GM18858 (cell line): ENCODE results near the gene TMEM131L.

Experiments
- ATAC-seq: cut with Tn5 transposase; IDR thresholded peaks from one replicate; pipeline ENCODE4 v1.9.1; 2021; ENCODE audit not compliant: unreplicated experiment

TMEM131L gene

DNA sequence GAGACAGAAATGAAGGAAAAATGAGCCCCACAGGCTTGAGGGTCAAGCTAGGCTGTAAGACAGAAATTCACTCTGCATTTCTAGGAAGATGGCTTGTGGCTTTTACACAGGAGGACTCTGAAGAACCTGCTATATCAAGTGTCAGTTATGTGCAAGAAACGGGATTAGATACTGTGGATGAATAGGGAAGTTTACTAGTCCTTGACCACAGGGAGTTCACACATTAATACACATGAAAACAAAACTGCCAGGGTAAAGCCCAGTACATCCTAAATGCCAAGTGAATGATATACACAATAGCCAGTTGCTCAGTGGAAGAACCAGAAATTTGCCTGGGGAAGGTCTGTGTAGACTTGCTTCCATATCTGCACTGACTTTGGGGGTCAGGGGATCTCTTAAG is 53.5 kb downstream of the TMEM131L start:
- ATAC-seq: no peak

DNA sequence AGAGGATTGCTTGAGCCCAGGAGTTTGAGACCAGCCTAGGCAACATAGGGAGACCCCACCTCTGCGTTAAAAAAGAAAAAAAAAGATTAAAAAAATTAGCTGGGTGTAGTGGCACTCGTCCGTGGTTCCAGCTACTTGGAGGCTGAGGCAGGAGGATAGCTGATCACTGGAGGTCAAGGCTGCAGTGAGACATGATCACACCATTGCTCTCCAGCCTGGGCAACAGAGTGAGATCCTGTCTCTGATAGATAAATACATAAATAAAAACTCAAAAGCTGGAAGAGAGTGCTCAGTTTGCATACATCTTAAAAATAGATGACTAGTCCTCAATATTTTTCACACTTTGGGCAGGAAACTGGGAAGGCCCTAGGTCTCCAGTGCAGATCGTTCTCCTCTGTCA is 54.1 kb downstream of the TMEM131L start:
- no peak for ATAC-seq

DNA sequence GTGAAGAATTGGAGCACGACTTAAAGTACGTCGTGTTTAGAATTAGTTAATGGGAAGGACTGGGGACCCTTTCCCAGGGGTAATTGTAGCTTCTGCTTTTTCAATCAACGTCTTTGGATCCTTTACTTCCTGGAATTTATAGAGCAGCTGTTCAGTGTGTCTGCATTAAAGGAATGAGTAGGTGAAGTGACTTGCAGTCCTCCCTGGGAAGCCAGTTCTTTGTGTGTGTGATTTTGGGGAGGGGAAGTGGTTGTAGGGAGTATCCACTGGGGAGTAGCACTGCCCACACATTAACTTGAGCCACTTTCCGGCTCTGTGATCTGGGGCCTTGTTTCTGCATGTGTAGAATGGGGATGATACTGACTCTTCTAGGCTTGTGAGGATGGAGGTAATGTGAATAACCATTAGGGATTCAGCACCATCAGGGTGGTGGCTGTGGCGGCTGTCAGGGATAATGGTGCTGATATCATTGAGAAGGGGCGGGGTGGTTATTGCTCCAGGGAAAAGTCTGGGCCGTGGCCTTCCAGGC is 54.7 kb downstream of the TMEM131L start:
- ATAC-seq: peak; percentile 18

DNA sequence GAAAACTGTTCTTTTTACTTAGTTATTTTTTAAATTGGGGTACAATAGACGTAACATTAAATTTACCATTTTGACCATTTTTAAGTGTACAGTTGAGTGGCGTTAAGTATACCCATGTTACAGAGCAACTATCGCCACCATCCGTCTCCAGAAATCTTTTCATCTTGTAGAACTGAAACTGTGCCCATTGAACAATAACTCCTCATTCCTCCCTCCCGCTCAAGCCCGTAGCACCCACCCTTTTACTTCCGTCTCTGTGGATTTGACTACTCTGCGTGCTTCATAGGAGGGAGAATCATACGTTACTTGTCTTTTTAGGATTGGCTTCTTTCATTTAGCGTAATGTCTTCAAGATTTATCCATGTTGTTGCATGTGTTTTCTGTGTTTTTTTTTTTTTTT is 55.3 kb downstream of the TMEM131L start:
- ATAC-seq: no peak

DNA sequence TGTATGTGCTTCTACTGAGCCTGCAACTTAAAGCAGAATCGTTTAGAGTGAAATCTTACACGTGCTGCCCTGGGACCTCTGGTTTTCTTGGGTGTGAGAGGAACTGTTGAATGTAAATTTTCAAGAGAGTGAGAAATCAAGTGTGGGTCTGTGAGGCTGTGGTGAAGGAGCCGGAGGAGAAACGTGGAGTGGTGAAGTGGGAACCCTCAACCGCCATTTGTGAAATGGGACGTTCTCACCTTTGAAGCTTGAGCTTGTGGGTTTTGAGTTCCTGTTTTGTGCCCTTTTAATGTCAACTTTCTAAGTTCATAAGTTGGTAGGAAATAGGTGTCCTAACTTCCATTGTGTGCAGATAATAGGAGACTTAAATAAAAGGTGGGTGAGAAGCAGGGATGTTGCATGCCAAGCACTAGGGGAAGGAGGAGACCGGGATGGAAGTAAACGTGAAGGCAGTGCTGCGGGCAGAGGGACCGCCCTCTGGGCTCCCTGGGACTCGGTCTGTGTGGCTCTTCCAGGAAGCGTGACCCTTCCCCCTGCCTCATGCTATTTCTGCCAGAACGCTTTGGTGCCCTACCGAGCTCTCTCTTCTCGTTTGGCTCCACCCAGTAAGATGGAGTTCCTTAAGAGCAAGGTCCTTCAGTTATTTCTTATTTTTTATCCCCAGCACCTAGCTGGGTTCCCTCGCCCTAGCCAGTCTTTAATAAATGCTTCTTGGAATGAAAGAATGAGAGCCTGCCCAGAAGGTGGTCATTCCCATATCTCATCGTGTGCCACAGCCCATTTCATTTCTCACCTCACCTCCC is 56.0 kb downstream of the TMEM131L start:
- no peak for ATAC-seq

DNA sequence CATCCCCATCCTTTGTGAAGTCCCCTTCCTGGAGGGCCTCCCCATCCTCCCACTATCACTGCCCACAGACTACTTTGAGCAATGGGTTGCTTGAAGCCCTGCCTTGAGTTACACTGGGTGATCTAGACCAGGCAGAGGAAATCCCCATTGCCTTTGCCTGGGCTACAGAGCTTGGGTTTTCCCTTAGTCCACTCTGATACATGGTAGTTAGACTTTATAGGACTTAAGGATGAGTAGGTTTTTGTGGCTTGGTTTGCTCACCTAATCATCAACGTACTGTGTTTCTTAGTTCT is 56.6 kb downstream of the TMEM131L start:
- ATAC-seq: peak; percentile 41

DNA sequence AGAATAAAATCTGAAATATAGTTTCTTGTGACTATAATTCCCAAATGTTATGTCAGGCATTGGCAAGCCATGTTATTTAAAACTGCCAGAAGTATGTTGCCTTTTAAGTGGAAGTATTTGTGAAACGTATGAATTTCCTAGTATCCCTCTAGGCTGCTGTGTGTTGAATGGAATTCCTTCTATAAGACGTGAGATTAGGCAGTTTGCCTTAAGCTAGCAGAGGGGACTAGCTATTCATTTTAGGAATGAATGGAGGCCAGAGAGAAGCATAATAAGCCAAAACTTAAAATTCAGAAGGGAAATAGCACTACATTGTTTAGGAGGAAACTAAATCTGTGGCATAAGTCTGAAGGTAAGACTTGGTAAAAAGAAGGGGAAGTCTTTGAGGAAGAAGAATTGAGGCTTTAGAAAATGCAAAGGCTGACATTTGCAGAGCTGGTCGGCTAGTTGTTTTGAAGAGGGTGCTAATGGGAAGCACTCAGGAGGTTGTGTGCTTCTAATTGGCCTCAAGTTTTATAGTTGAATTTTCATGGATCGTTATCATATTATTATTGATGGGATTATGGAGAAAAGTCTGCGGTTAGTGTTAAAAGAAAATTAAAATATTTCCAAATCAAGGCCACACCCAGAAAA is 57.1 kb downstream of the TMEM131L start:
- no peak for ATAC-seq

DNA sequence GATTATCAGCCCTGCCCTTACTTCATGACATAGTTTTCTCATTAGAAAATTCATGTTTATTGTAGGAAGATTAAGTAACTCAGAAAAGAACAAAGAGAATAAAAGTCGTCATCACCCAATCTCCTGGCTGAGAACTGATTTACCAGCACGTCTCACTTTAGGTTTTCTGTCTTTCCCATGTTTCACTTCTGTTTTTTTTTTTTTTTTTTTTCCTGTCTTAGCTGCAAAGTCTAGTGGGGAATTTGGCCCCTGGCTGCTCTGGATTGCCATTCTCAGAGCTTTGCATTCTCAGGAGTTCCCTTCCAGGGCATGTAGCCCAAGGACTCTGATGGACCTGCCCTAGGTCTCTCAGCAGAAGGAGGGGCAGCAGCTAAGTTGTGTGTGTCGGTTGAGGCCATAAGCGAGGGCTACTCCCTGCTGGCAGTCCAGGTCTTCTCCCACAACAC is 57.8 kb downstream of the TMEM131L start:
- ATAC-seq: no peak

DNA sequence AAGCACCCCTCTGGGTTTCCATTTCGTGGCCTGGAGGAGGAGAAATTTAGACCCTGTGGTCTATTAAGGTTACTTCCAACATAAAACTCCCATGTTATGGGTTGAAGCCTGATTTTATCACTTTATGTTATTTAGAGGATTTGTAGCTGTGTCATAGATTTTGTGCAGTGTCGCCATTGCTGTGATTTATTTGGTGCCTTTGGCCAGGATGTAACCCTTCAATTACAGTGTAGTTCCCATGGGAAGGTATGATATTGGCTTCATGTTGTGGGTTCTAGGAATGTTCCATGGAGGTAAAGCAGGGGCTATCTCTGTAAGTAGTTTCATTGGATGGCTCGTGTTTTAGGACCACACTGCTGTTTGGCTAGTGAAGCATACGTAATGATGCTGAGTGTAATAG is 58.5 kb downstream of the TMEM131L start:
- no peak for ATAC-seq

DNA sequence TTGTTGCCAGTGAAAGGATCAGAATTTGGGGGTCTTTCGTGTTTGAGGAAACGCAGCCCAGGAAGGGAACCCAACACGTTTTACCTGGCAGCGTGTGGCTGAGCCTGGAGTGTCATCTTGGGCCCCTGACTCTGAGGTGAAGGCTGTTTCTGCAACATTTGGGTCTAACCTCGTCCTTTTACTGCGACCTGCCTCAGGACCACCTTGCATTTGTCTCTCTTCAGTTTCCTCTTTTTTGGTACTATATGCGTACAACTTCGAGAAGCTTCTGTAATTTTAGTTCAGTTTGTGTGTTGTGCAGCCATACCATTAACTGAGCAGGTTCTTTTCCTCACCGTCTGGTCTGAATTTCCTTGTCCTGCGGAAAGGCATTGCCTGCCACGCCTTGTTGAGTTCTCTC is 61.5 kb downstream of the TMEM131L start:
- no peak for ATAC-seq

DNA sequence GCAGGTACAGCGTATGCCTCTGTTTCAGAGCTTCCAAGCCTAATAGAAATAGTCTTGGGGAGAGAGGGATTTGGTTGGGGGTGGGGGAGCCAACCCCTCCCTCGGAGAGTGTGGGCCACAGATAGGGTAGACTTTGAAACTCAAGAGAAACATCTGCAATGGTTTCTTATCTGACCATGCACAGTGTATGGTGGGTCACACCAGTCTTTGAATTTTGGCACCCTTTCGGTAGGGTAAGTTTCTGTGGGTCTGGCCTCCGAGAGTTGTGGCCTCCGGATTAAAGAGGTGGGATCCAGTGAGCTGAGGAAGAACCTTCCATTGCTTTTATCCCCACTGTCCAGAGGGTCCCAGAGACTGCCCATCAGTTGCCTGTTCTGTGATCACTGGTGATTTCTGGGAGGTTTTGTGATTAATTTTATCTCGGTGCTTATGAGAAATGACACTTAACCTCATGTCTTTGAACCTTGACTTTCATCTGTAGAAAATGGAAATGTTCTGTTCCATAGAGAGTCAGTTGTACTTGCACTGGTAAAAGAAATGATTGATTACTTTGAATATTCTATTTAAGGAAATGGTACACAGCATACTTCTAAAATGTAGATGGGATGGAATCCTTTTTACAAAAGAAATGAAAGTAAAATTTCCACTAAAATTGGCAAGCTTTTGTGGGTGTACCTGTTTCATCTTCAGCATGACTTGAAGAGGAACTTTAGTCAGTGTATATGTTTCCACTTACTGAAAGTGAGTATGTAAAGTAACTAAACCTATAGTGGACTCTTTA is 62.7 kb downstream of the TMEM131L start:
- ATAC-seq: peak; percentile 50

DNA sequence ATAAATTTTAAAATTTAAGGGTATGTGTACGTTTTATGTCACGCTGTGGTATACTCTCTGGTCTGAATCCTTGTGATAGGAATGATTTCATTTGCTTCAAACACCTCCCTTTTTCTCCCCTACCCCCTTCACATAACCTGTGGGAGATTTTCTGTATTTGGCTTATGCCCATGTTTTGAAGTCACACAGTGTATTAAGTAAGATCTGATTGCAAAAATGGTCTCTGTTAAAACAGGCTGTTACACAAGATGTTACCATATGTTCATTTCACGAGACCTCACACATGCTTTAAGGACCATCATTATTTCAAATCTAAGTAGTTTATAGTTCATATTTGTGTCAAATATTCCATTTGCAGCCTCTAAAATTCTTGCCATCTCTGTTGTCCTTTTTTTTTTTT is 63.5 kb downstream of the TMEM131L start:
- ATAC-seq: no peak

DNA sequence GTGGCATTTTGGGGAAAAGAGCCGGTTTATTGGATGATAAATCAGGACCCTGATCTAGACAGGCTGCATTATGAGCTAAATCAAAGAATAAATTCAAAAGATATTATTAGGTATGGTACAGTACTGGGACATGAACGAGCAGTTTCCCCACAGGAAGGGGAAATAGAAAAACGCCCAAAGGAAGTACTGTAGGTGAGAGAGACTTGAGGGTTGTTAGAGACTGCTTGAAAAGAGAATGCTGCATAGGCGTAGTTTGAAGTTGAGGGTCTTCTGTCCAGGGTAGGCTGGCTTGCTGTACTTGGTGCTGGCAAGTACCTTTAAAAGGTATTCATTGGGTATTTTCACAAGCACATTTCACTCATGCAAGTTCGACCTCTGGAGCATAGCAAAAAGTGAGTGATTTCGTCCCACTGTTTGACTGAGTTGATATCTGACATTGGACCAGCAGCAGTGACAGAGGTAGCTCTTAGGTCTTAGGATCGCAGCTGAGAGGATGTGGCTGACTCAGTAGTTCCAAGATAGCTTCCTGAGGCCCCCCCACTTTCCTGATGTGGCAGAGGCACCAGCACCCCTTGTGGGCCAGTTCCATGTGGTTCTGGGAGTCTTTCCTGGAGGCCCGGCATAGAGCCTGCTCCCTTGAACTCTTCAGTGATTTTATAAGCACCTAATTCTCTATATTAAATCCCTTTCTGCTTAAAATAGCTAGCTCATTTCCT is 64.3 kb downstream of the TMEM131L start:
- ATAC-seq: no peak

DNA sequence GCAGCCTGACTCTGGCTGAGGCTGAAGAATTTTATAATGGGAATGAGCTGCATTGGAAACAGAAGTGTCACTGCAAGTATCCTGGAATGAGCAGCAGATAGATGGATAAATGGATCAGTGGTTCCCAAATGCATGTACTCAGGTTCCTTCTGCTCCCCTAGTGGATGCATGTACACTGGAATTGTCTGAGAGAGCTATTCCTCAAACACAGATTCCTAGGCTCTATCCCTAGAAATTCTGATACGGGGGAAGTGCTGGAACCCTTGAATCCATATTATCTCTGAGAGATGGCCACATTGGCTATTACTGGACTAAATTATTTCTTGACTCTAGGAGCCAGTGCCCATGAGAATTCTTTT is 64.8 kb downstream of the TMEM131L start:
- no peak for ATAC-seq

DNA sequence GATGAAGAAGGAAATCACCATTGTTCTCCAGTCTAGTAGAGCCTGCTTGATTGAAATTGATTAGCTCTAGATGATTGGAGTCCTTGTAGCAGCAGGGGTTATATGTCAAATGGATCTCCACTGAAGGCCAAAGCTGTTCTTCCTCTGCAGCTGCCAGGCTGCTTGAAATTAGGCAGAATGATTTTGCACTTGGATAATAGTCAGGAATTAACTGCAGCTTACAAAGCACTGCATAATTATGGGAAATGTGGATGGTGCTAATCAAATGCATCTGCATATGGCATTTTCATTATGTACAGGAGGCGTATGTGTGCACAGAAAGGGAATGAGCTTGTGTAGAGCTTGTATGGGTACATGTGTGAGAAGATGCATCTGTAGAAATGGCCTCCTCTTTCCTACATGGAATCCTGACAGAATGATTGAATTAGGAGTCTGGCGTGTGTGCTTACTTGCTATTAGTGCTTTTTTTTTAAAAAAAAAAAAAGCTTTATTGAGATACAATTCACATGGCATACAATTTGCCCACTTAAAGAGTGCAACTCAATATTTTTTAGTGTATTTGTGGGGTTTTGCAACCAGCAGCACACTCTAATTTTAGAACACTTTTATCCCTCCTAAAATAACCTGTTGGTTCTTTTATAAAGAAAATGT is 65.9 kb downstream of the TMEM131L start:
- ATAC-seq: no peak

DNA sequence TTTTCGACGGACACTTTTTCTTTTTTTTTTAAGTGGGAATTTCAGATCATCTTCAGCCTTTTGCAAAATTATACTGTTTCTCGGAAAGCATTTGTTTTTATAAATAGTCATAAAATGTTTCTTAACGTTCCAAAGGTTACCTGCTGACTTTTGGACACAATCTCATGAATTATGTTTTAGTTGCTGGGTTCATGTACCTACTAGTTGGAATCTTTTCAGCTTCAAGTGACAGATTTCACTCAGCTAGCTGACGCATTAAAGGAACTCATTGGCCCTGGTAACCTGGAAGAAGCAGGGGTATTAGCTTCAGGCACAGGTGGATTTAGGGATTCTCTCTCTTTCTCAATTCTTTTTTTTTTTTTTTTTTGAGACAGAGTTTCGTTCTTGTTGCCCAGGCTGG is 66.5 kb downstream of the TMEM131L start:
- ATAC-seq: no peak

DNA sequence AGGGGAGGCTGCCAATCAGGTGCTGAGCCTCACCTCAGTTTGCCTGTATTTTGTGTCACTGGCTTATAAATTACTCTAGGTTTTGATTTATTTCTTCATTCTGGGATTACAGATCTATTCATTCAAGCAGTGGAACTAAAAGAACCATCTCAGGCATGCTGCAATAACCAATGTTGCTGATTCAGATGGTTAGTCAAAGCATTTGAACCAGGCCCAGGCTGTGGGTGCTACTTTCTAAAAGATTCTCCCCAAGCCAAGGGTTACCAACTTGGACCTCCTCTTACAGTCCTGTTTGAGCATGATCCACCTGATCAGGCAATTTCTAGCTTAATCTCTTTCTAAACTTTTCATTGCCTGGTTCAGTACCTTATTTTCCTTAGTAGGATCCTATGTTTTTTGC is 67.2 kb downstream of the TMEM131L start:
- ATAC-seq: no peak

DNA sequence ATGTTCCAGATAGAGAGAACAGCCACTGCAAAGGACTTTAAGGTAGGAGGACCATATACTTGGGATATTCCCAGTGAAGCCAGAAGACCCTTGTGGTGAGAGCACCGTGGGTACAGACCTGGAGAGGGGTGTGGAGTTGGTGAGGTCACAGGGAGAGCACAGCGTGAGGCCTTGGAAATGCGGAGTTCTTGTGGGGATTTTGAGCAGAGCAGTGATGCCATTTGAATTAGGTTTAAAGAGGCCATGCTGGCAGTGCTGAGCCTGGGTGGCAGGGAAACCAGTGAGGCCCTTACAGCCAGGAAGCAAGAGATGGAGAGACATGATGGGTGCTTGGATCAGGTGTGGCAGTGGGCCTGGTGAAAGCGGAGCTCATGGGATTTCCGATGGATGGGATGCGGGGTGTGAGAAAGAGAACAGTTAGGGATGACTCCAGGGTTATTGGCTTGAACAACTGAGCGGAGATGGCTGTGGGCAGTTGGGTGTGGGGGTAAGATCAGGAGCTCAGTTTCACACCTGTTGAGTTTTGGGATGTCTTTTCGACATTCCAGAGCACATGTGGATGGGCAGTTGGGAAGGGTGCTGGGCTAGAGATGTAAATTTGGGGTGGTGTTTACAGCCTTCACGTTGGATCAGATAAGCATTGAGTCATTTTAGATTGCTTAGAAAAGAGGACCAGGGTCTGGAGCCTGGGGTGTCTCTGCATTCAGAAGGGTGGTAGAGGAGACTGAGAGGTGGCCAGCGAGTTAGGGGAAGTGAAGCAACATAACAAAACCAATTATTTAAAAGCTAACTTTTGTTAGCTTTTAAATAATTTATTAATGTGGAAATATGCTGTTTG is 68.9 kb downstream of the TMEM131L start:
- ATAC-seq: no peak

DNA sequence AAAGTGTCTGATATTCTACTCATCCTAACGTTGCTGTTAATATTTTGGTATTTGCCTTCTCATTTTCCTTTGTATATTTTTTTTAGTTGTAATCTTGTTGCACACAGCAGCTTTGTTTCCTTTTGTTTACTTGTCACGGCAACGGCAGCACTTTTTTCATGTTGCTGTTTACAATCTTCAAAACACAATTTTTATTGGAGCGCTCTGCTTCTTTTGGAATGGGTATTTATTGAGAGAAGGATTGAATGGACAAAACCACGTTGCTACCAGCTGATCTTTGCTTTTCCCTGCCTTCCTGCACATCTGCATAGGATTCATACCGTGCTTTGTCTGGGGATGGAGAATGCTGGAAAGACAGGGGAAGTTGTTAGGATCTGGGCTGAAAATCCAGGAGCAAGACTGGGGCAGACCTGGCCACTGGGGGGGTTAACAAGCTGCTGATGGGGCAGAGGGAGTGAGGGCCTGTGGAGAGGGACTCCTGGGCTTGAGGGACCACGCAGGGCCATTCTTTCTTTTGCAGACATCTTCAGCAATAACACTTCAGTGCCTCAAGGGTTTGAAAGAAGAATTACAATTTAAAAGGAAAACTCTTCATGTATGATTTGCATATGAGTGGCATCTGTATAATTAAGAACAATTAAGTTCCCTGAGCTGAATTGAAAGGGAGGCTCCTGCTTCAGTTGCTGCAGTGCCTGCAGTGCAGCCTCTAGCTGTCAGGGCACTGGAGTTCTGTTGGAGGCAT is 69.8 kb downstream of the TMEM131L start:
- ATAC-seq: no peak
